Pons (tissue), 1 donor: ENCODE data around the gene KCNJ15.
A peak's percentile ranks its signal among the peaks of the same experiment; 100 is the strongest.

Source experiments
- DNase-seq: peaks from one replicate; pipeline ENCODE4 v3.0.0-alpha.2; 2016; ENCODE audit warnings: low spot score

The KCNJ15 gene

DNA sequence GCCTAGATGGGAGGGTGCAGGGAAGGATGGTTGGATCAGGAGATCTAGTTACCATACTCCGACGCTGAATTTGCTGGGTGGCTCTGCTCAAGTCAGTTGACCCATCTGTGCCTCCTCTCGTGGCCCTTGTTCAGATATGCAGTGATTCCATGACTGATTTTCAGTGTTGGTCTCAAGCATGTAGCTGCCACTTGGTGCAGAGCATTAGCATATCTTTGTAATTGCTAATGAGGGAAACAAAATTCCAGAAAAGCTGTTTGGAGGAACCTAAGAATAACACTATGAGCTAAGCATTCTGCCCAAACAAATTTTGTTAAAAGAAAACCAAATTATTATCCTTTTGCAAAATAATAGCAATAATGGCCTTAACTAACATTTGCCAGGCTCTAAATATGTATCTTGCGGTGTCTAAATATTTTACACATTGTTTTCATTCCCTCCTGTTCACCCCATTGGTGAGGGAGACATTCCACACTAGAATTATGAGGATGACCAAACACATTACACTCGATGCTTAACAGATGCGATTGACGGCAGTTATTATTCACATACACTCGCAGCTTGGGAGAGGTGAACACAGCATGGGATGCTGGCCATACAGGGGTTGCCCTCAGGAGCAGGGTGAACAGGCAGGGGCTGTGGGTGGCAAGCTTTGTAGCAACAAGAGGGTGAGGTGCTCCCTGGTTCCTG lies 69.1 kb downstream of the KCNJ15 start:
- DNase-seq: no peak

DNA sequence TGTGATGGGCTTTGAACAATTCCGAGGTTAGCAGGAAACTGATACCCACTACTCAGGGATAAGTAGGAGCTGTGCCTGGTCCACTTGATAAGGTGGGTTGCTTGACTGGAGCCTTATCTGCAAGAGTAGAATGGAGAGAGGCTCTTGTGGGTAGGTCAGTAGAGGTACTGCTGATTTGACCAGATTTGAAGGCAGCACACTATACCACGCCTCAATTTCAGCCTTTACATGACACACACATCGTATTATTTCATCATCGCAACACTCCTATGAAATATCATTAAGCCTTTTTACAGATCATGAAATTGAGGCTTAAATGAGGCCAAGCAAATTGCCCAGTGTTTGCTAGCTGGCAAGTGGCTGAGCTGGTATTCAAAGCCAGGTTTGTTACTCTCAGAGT lies 69.6 kb downstream of the KCNJ15 start:
- DNase-seq: no peak

DNA sequence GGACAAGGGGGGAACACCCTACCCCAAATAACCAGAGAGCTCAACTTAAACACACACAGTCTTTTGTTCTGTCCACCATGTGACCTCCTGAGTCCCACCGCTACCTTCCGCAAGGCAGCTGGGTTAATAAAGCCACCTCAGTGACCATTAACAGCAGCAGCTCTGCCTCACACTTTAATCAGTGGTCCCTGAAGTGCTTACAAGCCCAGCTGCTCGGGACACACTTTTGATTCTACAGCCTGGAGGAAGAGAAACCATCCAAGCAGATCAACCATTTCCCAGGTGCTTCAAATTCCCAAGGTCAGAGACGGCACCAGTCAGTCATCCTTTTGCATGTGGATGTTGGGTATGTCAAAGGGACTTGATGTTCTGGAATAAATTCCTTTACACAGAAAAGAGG lies 70.1 kb downstream of the KCNJ15 start:
- DNase-seq: no peak

DNA sequence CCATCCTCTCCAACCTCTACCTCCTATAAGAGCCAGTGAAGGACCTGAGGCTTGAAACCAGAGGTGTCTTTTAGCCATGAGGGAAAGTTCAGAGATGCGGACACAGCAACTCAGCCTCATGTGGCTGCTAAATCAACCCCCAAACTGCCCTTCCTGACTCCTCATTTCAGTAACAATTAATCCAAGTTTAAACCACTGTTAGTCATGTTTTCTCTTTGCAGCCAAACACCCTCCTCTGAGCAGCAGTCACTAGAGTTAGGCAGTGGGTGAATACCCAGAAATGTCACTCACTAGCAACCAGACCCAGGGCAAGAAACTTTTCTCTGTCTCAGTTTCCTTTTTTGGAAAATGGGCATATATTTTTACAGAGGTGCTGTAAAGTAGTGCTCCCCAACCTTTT lies 71.2 kb downstream of the KCNJ15 start:
- no peak for DNase-seq

DNA sequence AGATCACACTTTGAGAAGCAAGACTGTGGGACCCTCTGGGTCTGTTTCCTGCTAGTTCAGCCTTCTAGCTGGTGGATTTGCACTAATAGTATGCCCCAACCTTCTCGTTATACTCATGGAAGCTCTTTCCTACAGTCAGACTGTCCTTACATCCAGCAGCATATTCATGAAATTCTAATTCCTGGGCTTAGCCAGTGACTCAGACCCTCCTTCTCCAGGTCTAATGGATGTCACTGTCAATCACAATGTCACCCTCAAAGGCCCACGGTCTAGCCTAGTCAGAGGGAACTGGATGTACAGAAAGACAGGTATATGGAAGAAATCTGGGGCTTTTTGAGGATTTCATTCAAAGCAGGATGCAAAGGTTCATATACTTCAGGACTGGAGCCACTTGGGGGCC lies 72.4 kb downstream of the KCNJ15 start:
- DNase-seq: no peak

DNA sequence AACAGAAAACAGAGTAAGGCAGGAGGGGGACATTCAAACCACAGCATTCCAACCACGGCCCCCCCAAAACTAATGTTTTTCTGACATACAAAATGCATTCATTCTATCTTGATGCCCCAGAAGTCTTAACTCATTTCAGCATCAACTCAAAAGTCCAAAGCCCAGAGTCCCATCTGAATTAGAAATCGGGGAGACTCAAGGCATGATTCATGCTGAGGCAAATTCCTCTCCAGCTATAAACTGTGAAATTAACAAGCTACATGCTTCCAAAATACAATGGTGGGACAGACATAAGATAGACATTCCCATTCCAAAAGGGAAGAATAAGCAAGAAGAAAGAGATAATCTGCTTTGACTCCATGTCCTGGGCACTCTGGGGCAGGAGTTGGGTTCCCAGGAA lies 73.9 kb downstream of the KCNJ15 start:
- DNase-seq: no peak

DNA sequence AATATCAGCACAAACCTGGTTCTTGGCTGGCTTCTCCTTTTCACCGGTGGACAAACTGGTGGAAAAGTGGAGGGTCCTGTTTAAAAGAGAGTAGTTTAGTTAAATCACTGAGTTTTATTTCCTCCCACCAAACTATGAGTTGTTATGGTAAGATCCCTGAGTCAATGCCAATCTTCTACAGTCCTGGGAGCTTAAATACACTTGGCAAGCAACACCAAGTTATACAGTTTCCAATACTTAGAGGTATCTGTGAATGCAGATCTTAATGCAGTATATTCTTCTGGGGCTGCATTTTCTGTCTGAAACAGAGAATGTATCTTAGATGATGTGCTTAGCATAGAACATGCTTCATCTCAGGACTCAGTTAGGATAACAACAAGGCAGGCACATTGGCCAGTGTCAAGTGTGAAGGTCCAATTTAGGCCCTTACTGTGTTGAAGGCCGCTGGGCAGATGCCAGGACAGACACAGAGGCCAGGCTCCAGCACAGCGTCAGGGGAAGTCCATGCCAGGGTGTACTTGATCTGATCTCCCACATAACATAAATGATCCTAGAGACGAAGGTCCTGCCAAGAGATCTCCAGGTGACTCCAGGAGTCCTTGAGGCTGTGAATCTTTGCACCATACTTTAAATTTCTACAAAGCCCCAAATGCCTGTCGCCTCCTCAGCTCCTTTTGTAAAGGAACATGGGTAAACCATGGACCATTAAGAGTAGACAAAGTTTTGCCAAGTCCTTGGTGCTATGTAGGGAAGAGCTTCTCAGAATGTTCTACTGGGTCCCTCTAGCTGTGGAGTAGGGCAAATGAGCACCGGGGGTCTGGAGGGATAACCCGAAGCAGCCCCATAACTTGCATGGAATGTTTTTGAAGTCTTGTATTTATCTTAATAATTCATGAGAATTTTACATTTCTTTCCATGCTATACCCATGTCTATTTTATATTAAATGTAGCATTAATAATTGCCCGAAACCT lies 76.8 kb downstream of the KCNJ15 start:
- no peak for DNase-seq

DNA sequence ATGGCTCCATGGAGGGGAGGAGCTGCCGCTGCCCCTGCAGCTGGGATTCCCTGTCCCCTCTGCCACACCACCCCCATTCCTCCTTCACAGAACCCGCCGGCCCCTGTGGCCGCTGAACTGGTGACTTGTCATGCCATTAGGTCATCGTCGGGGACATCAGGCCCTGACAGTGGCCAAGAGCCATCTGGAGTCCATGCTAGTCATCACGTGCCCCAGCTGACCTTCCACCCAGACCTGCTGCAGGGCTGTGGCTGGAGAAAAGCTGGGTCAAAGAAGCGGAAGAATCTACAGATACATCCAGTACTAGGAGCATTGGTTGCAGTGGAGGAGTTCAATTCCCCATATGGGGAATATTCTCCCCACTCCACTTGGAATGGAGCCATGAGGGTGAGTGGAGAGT lies 78.1 kb downstream of the KCNJ15 start:
- DNase-seq: no peak

DNA sequence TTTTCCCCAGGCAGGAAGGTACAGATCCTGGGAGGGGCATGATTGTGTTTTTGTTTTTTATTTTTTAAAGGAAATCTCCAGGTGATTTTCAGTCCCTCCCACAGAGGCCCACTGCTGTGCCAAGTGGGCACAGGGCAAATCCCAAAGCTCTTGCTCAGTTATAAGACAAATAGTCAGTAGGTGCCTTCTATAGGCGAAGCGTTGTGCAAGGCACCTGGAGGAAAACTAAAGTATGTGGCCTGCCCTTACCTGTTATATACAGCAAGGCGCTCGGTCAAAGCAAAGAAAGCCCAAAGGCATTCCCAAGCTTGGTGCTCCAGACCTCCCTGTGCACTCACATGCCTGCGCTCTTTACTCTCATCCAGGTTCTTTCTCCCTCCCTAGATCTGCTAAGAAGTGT lies 81.0 kb downstream of the KCNJ15 start:
- DNase-seq: no peak

DNA sequence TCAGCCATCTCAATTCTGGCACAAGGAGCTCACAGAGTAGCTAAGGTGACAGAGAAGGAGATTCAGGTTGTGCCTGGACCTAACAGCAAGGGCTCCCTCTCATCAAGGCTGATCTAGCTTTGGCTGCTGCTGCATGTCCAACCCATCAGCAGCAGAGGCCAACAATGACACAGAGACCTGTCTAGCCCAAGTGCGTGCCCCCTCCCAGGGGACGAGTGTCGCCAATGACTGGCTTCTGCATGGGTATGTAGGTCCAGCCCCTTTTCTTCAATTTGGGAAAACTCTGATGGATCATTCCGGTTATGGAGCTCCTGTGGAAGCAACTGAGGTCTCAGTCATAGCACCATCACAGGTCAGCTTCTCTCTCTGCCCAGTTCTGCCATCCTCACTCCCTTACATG lies 83.3 kb downstream of the KCNJ15 start:
- DNase-seq: no peak

DNA sequence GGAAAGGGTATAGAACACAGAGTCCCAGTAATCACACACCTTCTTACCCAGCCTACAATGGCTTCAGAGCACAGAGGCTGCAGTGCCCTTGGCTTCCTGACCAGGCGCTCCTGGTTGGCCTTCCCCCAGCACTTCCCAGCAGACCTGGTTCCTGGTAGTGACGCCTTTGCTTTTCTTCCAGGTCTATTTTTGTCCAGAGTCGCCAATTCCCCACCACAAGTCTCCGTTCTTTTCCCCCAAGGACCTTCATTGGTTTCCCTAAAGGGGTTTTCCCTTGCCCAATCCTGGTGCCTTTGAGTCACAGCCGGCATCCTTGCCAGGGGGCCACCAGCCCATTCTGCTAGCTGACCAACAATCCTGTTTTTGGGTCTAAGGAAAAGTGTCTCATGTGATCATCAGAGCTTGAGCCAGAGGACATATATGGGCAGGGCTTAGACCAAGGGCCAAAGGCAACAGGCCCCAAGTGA lies 84.8 kb downstream of the KCNJ15 start:
- DNase-seq: no peak

DNA sequence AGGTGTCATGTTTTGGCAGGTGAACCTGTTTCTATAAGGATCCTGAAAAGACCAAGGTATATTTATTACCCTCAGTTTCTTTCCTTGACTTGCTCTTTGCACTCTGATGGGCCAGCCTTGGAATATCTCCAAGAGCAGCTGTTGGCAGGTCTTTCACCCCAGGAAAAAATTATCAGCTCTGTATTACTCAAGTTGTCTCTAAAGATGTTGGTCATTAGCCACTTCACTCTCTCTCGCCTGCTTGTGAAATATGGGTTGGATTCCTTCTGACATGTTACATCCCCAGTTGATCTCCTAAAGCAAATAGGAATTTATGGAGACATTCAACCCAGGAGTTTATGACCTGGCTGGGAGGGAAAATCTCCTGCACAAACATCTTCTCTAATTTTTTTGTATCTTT lies 85.9 kb downstream of the KCNJ15 start:
- no peak for DNase-seq

DNA sequence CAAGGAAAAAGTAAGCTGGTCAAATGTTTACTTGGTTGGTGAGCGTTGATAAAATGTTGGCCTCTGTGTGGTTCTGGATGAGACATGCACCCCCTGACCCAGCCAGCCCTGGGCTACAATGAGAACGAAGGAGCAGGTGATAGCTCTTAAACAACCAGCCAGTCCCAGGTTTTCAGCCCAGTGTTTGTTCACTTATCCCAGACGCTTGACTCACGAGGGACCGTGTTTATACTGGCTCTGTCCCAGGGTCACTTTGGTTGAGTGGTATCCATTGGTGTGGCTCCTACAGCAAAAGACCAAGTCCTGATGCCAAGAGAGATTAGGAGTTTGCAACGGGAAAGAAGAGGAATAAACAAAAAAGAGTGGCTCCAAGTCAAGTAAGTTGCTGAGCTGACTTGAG lies 86.9 kb downstream of the KCNJ15 start:
- DNase-seq: no peak

DNA sequence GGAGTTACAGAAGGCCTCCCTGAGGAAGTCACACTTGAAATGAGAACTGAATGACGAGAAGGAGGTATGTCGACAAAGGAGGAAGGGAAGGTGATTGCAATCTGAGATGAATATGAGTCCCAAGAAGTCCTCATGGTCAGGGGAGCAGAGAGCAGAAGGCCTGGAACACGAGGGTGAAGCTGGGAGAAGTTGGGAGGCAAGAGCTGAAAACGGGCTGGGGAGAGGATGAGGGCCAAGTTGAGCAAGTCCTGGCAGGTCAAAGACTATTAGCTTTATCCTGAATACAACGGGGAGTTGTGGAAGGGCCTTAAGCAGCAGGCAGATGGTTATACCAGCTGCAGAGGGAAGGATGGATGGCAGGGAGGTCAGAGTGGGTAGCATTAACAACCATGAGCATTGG lies 89.5 kb downstream of the KCNJ15 start:
- no peak for DNase-seq

DNA sequence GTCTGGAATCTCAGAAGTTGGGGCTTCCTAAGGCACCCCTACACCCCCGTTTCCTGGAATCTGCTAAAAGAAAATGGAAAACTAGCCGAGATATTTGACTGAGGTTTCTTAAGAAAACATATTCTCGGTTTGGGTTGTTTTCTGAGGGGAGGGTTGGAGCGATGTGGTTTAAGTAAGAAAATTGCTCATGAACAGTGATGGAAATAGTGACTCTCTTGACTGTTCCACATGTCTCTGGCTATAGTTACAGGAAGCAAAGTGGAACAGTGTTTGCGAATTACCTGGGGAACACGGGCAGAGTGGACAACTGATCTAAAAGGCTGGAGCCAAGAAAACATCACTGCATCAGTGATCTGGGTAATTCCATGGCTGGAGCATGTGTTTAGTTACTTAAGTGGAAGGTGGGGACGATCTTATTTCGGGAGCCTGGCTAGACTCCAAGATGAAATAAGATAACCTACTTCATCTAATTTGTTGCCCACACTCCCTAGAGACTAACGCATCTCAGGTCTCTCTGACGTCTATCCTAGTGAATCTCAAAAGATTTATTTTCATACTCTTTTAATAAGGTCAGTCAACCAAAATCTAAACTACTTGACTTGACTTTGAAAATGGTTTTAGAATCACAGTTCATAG lies 92.4 kb downstream of the KCNJ15 start:
- no peak for DNase-seq

DNA sequence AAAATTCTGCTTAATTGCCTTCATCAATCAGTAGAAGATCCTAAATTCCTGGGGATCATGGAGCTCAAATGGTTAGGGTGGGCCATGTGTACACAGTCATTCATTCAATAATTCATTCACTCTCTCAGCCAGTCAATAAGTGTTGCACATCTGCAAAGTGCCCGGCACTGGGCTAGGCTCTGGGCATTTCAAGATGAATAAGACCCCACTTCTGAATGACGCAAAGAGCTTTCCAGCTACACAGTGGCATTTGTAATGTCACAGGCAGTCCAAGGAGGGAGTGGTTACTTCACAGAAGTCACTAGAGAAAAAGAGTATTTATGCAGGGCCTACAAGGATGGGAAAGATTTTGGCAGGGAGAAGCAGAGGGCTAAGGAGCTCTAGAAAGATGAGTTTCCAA lies 93.2 kb downstream of the KCNJ15 start:
- no peak for DNase-seq

DNA sequence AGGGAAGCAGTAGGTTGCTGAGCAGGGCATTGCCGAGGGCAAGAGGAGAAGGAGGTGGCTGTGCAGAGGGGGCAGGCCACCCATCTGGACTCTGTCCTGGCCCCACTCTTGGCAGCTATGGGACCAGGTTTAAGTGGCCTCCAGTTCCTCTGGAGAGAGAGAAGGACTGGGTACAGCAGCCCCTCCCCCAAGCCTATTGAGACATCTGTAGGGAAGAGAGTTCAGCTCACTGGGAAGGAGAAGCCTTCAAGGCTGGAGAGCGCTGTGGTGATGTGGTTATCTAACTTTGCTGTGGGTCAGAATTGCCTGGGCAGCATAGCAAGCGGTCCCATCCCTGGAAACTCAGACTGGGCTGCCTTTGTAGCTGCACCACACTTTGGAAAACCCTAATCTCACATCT lies 93.9 kb downstream of the KCNJ15 start:
- no peak for DNase-seq

DNA sequence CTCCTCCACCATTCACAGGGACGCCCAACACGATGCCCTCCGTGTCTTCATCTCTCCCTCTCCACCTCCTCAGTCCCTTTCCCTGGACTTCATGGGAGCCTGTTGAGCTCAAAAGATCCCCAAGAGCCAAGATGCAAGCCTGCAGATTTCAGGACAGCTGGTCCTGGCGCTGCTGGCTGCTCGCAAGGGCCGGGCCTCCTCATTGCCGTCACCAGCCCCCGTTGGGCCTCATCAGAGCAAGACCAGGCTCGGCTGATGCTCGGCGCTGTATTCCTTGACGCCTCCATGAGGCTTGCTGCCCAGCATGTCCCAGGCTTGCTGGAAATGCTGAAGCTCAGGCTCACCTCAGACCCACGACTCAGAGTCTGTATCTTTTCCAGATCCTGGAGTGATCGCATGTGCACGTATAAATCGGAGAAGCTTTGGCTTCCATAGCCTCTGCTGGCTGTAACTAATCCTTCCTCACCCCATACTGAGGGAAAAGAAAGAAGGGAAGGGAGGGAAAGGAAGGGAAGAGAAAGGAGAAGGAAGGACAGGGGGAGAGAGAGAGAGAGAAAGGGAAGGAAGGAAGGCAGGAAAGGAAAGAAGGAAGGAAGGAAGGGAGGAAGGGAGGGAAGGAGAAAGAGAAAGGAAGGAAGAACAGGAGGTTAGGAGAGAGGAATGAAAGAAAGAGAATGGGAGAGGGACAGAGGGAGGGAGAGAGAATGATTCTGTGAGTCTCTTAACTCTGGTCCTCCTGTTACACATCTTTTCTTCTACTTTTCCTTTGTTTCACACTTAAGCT lies 94.6 kb downstream of the KCNJ15 start:
- DNase-seq: no peak

DNA sequence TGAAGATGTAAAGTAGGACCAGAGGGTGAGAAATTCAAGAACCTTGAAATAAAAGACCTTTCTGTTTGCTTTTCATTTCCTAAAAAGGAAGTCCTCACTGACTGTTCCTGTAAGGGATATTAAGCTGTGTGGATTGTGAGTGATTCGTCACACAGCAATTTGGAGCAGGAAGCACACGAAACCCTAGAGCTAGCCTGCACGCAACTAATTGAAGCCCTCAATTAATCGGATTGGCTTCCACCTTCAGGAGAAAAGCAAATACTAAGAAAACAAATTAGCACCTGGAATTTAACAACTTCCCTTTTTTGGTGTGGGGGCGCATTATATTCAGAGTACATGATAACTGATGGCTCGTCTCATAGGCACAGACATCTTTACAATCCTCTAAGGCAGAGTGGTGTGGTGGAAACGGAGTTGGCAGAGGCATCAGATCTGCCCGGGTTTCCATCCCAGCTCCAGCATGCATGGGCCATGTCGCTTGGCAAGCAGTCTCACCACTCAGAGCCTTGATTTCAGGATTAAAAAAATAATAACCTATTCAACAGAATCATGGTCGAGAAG lies 95.2 kb downstream of the KCNJ15 start:
- no peak for DNase-seq

DNA sequence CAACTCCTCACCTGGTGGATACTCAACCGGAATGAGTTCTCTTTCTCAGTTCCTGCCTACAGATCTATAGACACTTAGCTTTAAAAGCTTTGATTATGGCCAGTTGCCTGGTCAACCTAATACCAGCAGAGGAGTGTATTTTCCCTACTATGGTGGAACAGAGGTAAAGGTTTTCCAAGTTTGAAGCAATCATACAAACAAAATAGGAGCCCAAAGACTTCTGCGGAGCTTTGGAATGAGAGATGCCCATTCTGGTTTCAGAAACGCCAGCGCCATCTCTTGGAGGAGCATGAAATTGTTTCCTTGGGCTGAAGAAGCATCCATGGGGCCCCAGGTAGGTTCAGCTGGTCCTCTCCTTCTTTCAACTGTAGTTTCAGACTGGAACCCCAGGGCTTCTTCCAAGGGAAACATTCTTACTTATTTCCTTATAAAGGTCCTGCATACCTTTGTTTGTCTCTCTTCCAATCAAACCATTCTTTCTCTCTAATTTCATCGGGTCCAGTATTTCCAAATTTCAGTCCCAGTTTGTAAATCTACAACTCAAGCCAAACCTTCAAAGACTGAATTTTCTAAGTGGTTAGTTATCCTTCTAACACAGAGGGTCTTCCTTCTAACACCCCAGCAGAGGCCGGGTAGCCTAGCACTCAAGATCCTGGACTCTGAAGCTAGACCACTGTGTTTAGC lies 95.9 kb downstream of the KCNJ15 start:
- peak; percentile 32 for DNase-seq

DNA sequence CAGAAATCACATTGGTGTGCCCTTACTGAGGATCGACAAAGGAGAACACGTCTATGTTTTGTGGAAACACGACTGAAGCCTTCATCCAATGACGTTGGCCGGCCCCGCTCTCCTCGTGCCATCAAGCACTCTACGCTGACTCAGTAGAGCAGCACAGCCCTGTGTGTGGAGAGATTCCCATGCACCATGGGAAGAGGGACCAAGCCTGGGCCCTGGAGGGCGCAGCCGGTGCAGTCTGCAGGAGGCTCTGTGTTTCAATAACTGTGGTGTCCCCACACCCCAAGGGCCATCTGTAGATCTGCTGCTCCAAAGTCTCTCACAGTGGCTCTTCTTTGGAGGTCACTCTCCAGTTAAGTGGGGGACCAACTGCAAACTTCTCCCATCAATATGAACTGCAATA lies 97.4 kb downstream of the KCNJ15 start:
- no peak for DNase-seq
